GM12864 (cell line): Measurements from ENCODE around the gene CLCA4.
"Not testable (repeated sequence)": the region's sequence is repeated elsewhere in the genome, so short reads cannot be mapped to it uniquely, and the experiment has no call there.

Experiments
- DNase-seq: peaks from one replicate; pipeline ENCODE4 v3.0.0-alpha.2; 2011; ENCODE audit warnings: low read depth
- H3K4me3 ChIP-seq: 2 replicates; pipeline ENCODE4 v1.5.1; 2011; ENCODE audit warnings: mild to moderate bottlenecking, low read depth, low read length, control low read depth
- CTCF ChIP-seq: IDR thresholded peaks from 2 replicates; pipeline ENCODE4 v1.5.1; 2011; ENCODE audit warnings: low read depth, mild to moderate bottlenecking, moderate library complexity, low read length, control low read depth, inconsistent platforms; ENCODE audit errors: missing control alignments

CLCA4 gene

GRCh38 chr1:86582161-86582560 is 35.3 kb downstream of the CLCA4 start:
- DNase-seq: no peak
- no peak overlapping the region for H3K4me3 ChIP-seq
- TF ChIP-seq CTCF: no peak

GRCh38 chr1:86583032-86583431 is 36.2 kb downstream of the CLCA4 start:
- no peak for DNase-seq
- H3K4me3 ChIP-seq: no peak overlapping the region
- TF ChIP-seq CTCF: no peak

- H3K4me3 ChIP-seq: no peak overlapping the region
- no peak for DNase-seq
- no peak for TF ChIP-seq CTCF
These were observed 36.7 kb downstream of the CLCA4 start for GRCh38 chr1:86583593-86583992.

- no peak overlapping the region for H3K4me3 ChIP-seq
- TF ChIP-seq CTCF: no peak
- no peak for DNase-seq
These were observed 47.4 kb downstream of the CLCA4 start for GRCh38 chr1:86594284-86594770.

- H3K4me3 ChIP-seq: no peak overlapping the region
- no peak for DNase-seq
- TF ChIP-seq CTCF: no peak
These were observed 49.3 kb downstream of the CLCA4 start for GRCh38 chr1:86596224-86596623.

- no peak overlapping the region for H3K4me3 ChIP-seq
- no peak for DNase-seq
- TF ChIP-seq CTCF: no peak
These were observed 49.9 kb downstream of the CLCA4 start for GRCh38 chr1:86596741-86597290.

GRCh38 chr1:86606080-86606479 is 59.2 kb downstream of the CLCA4 start:
- H3K4me3 ChIP-seq, DNase-seq: not testable (repeated sequence)

GRCh38 chr1:86616433-86616832 is 69.6 kb downstream of the CLCA4 start:
- no peak overlapping the region for H3K4me3 ChIP-seq
- no peak for TF ChIP-seq CTCF
- no peak for DNase-seq
